ENCODE measurements around the gene KCNK6. TPM values are rescaled to one million over a fixed set of nuclear protein-coding genes. Genes with fewer than 3 reads are reported as not detected.

Gene KCNK6
- total and polyA plus RNA-seq, 10 of the 15 experiments (the other 5 are each of a cell fraction or from before 2014, with no cell fraction given) = 0.04 to 1.4 (median 1.1) TPM

- no peak overlapping the region for H2AFZ ChIP-seq (ENCODE audit: control insufficient read depth, low read depth, low read length)
- H3K9ac ChIP-seq (ENCODE audit: control insufficient read depth, insufficient read depth, low read length) = no peak overlapping the region
- no peak for ATAC-seq
- H3K4me2 ChIP-seq (ENCODE audit: control insufficient read depth, insufficient read depth) = no peak overlapping the region
- TF ChIP-seq GABPA (IDR thresholded peaks at IDR 0.05; ENCODE audit: low read depth) = no peak
- no peak overlapping the region for H3K4me3 ChIP-seq
- WGBS (ENCODE audit: insufficient coverage, insufficient replicate concordance, low lambda C conversion rate, missing lambda C conversion rate) = 95% methylated on average over 2 of the region's 2 CpGs
- no peak for DNase-seq (ENCODE audit: low read depth, low spot score)
- ChIA-PET SMC1A (ENCODE audit: uncharacterized antibody, unreplicated experiment) (no interaction called here), RAD21 (ENCODE audit: unreplicated experiment) (no interaction called here), POLR2A (no interaction called here), CTCF (no interaction called here)
- BruUV-seq (replicated peaks) = no TSS peak
- peaks cover 2% of the 10 kb centered on the region; the same call in 1 of the 2 replicates for H3K4me1 ChIP-seq (ENCODE audit: control insufficient read depth, insufficient read depth, low read length)
- no peaks in the 10 kb centered on the region for H3K9me3 ChIP-seq (replicated peaks; ENCODE audit: control insufficient read depth, insufficient read depth, low read length)
- H3K27ac ChIP-seq (ENCODE audit: control insufficient read depth, insufficient read depth) = no peak overlapping the region
- H3K79me2 ChIP-seq (ENCODE audit: control insufficient read depth, insufficient read depth, low read length) = peaks cover 2% of the 10 kb centered on the region
- in situ Hi-C loops (cut with MboI) = no loop called here
- peaks cover 0 to 11% of the 10 kb centered on the region in 2 experiments; a peak in 3 of 4 replicates for H3K36me3 ChIP-seq (ENCODE audit: control insufficient read depth in 2 of 2, insufficient read depth in 2 of 2, low read length in 1 of 2)
- no peak for FAIRE-seq
- no peaks in the 10 kb centered on the region for H3K27me3 ChIP-seq (replicated peaks in 1 of 2; ENCODE audit: control insufficient read depth in 2 of 2, insufficient read depth in 2 of 2, low read length in 1 of 2)
- intact Hi-C loops (cut with micrococcal nuclease; ENCODE audit: unreplicated experiment) = no loop called here
- no peaks in the 10 kb centered on the region for H4K20me1 ChIP-seq (ENCODE audit: control insufficient read depth, insufficient read depth)
Observed at GRCh38 chr19:38310279-38310670, 9.4 kb upstream of the KCNK6 start.

- CTCF ChIA-PET = no interaction called here
Observed at GRCh38 chr19:38310986-38311385, 8.7 kb upstream of the KCNK6 start.

More at GRCh38 chr19:38310986-38311385, 8.7 kb upstream of the KCNK6 start:
- 97% methylated on average over 6 of the region's 6 CpGs for WGBS (ENCODE audit: insufficient coverage, insufficient replicate concordance, low lambda C conversion rate, missing lambda C conversion rate)
- TF ChIP-seq MTA3 (IDR thresholded peaks at IDR 0.05; ENCODE audit: borderline replicate concordance, low read length) (no peak), FOS (IDR thresholded peaks at IDR 0.05; ENCODE audit: borderline replicate concordance, extremely low read depth, insufficient read length) (no peak), DPF2 (IDR thresholded peaks at IDR 0.05) (no peak), POLR2AphosphoS5 (IDR thresholded peaks at IDR 0.05; ENCODE audit: low read length) (no peak), SUPT20H (IDR thresholded peaks at IDR 0.05; ENCODE audit: borderline replicate concordance, control insufficient read depth, low read depth, low read length) (no peak), MAX (IDR thresholded peaks at IDR 0.05; ENCODE audit: low read depth, low read length) (no peak), LARP7 (IDR thresholded peaks at IDR 0.05) (no peak), POU2F2 (IDR thresholded peaks at IDR 0.05; ENCODE audit: borderline replicate concordance, low read depth, low read length) (no peak)
- TF ChIP-seq, protein P1, sequence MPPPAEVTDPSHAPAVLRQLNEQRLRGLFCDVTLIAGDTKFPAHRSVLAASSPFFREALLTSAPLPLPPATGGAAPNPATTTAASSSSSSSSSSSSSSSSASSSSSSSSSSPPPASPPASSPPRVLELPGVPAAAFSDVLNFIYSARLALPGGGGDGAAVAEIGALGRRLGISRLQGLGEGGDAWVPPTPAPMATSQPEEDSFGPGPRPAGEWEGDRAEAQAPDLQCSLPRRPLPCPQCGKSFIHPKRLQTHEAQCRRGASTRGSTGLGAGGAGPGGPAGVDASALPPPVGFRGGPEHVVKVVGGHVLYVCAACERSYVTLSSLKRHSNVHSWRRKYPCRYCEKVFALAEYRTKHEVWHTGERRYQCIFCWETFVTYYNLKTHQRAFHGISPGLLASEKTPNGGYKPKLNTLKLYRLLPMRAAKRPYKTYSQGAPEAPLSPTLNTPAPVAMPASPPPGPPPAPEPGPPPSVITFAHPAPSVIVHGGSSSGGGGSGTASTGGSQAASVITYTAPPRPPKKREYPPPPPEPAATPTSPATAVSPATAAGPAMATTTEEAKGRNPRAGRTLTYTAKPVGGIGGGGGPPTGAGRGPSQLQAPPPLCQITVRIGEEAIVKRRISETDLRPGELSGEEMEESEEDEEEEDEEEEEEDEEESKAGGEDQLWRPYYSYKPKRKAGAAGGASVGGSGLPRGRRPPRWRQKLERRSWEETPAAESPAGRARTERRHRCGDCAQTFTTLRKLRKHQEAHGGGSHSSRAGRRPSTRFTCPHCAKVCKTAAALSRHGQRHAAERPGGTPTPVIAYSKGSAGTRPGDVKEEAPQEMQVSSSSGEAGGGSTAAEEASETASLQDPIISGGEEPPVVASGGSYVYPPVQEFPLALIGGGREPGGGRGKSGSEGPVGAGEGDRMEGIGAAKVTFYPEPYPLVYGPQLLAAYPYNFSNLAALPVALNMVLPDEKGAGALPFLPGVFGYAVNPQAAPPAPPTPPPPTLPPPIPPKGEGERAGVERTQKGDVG (CRISPR knock-in tag; IDR thresholded peaks at IDR 0.05) = no peak
- TF ChIP-seq, protein P2, sequence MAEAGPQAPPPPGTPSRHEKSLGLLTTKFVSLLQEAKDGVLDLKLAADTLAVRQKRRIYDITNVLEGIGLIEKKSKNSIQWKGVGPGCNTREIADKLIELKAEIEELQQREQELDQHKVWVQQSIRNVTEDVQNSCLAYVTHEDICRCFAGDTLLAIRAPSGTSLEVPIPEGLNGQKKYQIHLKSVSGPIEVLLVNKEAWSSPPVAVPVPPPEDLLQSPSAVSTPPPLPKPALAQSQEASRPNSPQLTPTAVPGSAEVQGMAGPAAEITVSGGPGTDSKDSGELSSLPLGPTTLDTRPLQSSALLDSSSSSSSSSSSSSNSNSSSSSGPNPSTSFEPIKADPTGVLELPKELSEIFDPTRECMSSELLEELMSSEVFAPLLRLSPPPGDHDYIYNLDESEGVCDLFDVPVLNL (IDR thresholded peaks at IDR 0.05; ENCODE audit: low read depth, low read length) = no peak
- Histone ChIP-seq H3K36me3 (ENCODE audit: control insufficient read depth in 2 of 2, insufficient read depth in 2 of 2, low read length in 1 of 2) (peaks cover 0 to 11% of the 10 kb centered on the region in 2 experiments; a peak in 3 of 4 replicates), H2AFZ (ENCODE audit: control insufficient read depth, low read depth, low read length) (no peak overlapping the region), H3K9ac (ENCODE audit: control insufficient read depth, insufficient read depth, low read length) (no peak overlapping the region), H3K27me3 (replicated peaks in 1 of 2; ENCODE audit: control insufficient read depth in 2 of 2, insufficient read depth in 2 of 2, low read length in 1 of 2) (no peaks in the 10 kb centered on the region), H3K27ac (ENCODE audit: control insufficient read depth, insufficient read depth) (no peak overlapping the region), H3K4me2 (ENCODE audit: control insufficient read depth, insufficient read depth) (no peak overlapping the region), H3K9me3 (replicated peaks; ENCODE audit: control insufficient read depth, insufficient read depth, low read length) (no peaks in the 10 kb centered on the region), H3K79me2 (ENCODE audit: control insufficient read depth, insufficient read depth, low read length) (peaks cover 4% of the 10 kb centered on the region), H4K20me1 (ENCODE audit: control insufficient read depth, insufficient read depth) (no peaks in the 10 kb centered on the region), H3K4me3 (no peak overlapping the region), H3K4me1 (ENCODE audit: control insufficient read depth, insufficient read depth, low read length) (peaks cover 3% of the 10 kb centered on the region; the same call in 1 of the 2 replicates)
- FAIRE-seq = no peak
- RAD21 ChIA-PET (ENCODE audit: unreplicated experiment) = no interaction called here
- intact Hi-C loops (cut with micrococcal nuclease; ENCODE audit: unreplicated experiment) (no loop called here), in situ Hi-C loops (cut with MboI) (no loop called here)
- SMC1A ChIA-PET (ENCODE audit: uncharacterized antibody, unreplicated experiment) = no interaction called here
- DNase-seq (ENCODE audit: low read depth, low spot score) = no peak
- BruUV-seq (replicated peaks) = no TSS peak
- ATAC-seq = no peak
- POLR2A ChIA-PET = no interaction called here
